Measurements from ENCODE around the gene ARHGEF25. TPM values are rescaled to one million over a fixed set of nuclear protein-coding genes. Genes with fewer than 3 reads are reported as not detected.
"Not testable (repeated sequence)": the region's sequence is repeated elsewhere in the genome, so short reads cannot be mapped to it uniquely, and the experiment has no call there.

Gene ARHGEF25
- polyA plus RNA-seq (2011; rRNA removed), result 18.0 and 26.0 TPM in 2 replicates
- polyA minus RNA-seq (2011; rRNA and poly(A)+ RNA removed), result 8.4 and 12.2 TPM in 2 replicates

DNA sequence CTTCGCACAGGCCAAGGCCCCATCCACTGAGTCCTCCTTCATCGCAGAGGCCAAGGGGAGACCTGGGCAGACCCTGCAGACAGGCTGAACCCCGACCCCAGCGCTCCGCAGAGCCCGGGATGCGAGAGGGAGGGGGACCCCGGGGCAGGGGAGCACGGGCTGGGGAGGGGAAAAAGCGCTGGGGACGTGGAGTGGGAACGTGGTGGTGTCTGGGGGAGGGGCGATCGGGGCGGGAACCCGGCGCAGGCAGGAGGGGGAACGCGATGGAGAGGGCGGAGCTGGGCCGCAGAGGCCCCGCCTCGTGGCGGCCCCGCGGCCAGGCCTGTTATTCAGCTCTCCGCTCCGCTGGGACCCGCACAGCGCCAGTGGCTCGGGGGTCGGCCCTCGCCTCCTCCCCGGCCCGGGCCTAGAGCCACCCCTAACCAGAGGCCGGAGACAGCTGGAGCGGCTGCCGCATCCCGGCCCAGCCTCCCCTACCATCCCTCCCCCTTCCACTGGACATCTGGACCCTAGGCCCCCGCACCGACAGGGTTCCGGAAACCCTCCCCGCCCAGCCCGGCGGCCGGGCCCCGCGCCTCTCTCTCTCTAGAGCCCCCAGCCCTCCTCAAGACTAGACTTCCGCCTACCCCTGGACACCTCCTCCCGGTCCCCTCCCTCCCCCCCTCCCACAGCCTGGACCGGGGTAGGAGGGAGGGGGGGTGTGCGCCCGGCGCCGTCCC, at the start of gene ARHGEF25:
Gene ARHGEF25 (plus strand): TSS at position 328 of the 719 bp plus-strand sequence. CDS start 460 bp downstream, outside the sequence.
- H3K4me3 ChIP-seq (ENCODE audit: low read depth, low read length), result peak within 1 kb of the TSS; percentile 82
- peaks cover 25% of the 10 kb centered on the region for H3K36me3 ChIP-seq (ENCODE audit: control insufficient read depth, insufficient read depth, low read length)
- POLR2A ChIA-PET, result interaction anchor here (0.9 kb wide), 1 partner anchor 17 kb away, joined by 3 read pairs; no protein-coding TSS in a partner anchor
- H3K27me3 ChIP-seq (ENCODE audit: control insufficient read depth, insufficient read depth, low read length), result no peaks in the 10 kb centered on the region
- CTCF ChIA-PET, result interaction anchor here (0.6 to 8.0 kb wide), 3 partner anchors 11 to 35 kb away, joined by 3 to 51 read pairs (median 29); no protein-coding TSS in a partner anchor
- TF ChIP-seq, protein P1, sequence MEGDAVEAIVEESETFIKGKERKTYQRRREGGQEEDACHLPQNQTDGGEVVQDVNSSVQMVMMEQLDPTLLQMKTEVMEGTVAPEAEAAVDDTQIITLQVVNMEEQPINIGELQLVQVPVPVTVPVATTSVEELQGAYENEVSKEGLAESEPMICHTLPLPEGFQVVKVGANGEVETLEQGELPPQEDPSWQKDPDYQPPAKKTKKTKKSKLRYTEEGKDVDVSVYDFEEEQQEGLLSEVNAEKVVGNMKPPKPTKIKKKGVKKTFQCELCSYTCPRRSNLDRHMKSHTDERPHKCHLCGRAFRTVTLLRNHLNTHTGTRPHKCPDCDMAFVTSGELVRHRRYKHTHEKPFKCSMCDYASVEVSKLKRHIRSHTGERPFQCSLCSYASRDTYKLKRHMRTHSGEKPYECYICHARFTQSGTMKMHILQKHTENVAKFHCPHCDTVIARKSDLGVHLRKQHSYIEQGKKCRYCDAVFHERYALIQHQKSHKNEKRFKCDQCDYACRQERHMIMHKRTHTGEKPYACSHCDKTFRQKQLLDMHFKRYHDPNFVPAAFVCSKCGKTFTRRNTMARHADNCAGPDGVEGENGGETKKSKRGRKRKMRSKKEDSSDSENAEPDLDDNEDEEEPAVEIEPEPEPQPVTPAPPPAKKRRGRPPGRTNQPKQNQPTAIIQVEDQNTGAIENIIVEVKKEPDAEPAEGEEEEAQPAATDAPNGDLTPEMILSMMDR (IDR thresholded peaks at IDR 0.05; ENCODE audit: insufficient read depth, low read depth, low read length), result no peak
- no peak for DNase-seq (ENCODE audit: low read depth)

DNA sequence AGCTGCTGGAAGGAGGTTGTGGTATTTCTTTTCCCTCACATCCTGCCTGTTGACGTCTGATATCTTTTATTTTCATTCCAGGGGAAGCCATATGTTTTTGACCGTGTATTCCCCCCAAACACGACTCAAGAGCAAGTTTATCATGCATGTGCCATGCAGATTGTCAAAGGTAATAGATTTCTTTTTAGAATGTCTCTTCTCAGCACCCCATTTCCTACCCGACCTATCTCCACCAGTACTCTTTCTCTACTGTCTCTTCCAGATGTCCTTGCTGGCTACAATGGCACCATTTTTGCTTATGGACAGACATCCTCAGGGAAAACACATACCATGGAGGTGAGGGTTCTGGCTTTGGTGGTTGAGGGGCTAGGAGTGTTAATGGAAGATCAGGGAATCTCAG, 47.9 kb upstream of the ARHGEF25 start:
- H3K27me3 ChIP-seq (ENCODE audit: control insufficient read depth, insufficient read depth, low read length), result peaks cover 4% of the 10 kb centered on the region; the same call in 1 of the 2 replicates
- ChIA-PET CTCF (interaction anchor here (1.2 to 1.4 kb wide), 4 partner anchors 12 to 70 kb away, joined by 3 to 5 read pairs (median 4); partner anchors contain the start of gene B4GALNT1), POLR2A (no interaction called here)
- H3K36me3 ChIP-seq (ENCODE audit: control insufficient read depth, insufficient read depth, low read length), result no peaks in the 10 kb centered on the region
- no peak for DNase-seq (ENCODE audit: low read depth)
- TF ChIP-seq, protein P1 (IDR thresholded peaks at IDR 0.05; ENCODE audit: insufficient read depth, low read depth, low read length), result no peak
- H3K4me3 ChIP-seq (ENCODE audit: low read depth, low read length), result no peak overlapping the region

DNA sequence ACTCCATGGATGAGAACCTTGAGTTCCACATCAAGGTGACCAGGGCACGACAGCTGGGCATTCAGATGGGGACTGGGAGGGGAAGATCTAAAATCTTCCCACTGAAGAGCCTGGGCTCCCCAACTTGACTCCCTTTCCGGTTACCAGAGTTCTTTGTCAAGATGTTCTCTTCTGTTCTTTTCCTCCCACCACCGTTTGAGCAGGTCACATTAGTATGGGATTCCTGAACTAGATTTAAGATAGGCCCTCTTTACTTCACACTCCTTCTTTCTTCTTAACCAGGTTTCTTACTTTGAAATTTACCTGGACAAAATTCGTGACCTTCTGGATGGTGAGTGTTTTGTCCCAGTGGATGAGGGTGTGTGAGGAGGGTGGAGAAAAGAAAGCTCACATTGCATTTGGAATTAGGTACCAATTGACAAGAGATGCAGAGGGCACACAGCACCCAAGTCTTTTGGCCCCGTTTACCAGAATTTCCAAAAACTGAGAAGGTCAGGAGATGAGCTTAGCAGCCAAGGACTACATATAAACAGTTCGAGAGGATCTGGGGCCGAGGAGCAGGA, 47.0 kb upstream of the ARHGEF25 start:
- ChIA-PET CTCF (interaction anchor here (0.7 kb wide), 1 partner anchor 58 kb away, joined by 5 read pairs; no protein-coding TSS in a partner anchor), POLR2A (no interaction called here)
- no peak for DNase-seq (ENCODE audit: low read depth)
- Histone ChIP-seq H3K36me3 (ENCODE audit: control insufficient read depth, insufficient read depth, low read length) (no peaks in the 10 kb centered on the region), H3K4me3 (ENCODE audit: low read depth, low read length) (no peak overlapping the region), H3K27me3 (ENCODE audit: control insufficient read depth, insufficient read depth, low read length) (peaks cover 4% of the 10 kb centered on the region; the same call in 1 of the 2 replicates)
- TF ChIP-seq, protein P1 (IDR thresholded peaks at IDR 0.05; ENCODE audit: insufficient read depth, low read depth, low read length), result no peak

DNA sequence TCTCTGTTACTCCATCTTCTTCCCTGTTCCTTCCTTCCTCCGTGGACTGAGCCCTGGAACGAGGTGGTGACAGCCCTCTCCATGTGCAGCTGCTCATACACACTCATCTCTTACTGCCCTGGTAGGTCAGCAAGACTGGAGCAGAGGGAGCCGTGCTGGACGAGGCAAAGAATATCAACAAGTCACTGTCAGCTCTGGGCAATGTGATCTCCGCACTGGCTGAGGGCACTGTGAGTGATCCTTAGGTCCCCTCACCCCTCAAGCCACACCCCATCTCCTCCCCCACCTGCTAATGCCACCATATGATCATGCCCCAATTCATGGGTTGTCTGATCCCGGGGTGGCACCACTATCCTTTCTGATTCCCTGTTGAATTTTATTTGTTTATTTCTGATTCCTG, 42.4 kb upstream of the ARHGEF25 start:
- no peaks in the 10 kb centered on the region; the same call in 1 of the 2 replicates for H3K36me3 ChIP-seq (ENCODE audit: control insufficient read depth, insufficient read depth, low read length)
- ChIA-PET POLR2A (no interaction called here), CTCF (interaction anchor here (1.1 to 1.7 kb wide), 2 partner anchors 11 to 14 kb away, joined by 3 read pairs; no protein-coding TSS in a partner anchor)
- H3K4me3 ChIP-seq (ENCODE audit: low read depth, low read length), result no peak overlapping the region
- no peaks in the 10 kb centered on the region; the same call in 1 of the 2 replicates for H3K27me3 ChIP-seq (ENCODE audit: control insufficient read depth, insufficient read depth, low read length)
- DNase-seq (ENCODE audit: low read depth), result no peak
- TF ChIP-seq, protein P1 (IDR thresholded peaks at IDR 0.05; ENCODE audit: insufficient read depth, low read depth, low read length), result no peak

DNA sequence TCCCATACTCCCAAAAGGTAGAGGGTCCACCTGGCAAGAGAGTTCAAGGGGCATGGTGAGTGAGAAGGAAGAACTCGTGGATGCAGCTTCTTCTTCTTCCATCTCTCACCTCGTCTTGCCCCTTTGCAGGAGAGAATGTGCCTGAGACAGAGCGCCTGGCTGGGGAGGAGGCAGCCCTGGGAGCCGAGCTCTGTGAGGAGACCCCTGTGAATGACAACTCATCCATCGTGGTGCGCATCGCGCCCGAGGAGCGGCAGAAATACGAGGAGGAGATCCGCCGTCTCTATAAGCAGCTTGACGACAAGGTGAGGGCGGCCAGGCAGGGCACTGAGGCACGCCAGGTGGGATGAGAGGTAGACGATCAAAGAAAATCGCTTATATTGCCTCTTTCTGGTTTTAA, 41.4 kb upstream of the ARHGEF25 start:
- TF ChIP-seq, protein P1 (IDR thresholded peaks at IDR 0.05; ENCODE audit: insufficient read depth, low read depth, low read length), result no peak
- Histone ChIP-seq H3K4me3 (ENCODE audit: low read depth, low read length) (no peak overlapping the region), H3K36me3 (ENCODE audit: control insufficient read depth, insufficient read depth, low read length) (no peaks in the 10 kb centered on the region; the same call in 1 of the 2 replicates), H3K27me3 (ENCODE audit: control insufficient read depth, insufficient read depth, low read length) (no peaks in the 10 kb centered on the region; the same call in 1 of the 2 replicates)
- DNase-seq (ENCODE audit: low read depth), result no peak
- POLR2A ChIA-PET, result no interaction called here
- CTCF ChIA-PET, result interaction anchor here (0.8 to 6.9 kb wide), 3 partner anchors 10 to 123 kb away, joined by 3 to 56 read pairs (median 3); no protein-coding TSS in a partner anchor

DNA sequence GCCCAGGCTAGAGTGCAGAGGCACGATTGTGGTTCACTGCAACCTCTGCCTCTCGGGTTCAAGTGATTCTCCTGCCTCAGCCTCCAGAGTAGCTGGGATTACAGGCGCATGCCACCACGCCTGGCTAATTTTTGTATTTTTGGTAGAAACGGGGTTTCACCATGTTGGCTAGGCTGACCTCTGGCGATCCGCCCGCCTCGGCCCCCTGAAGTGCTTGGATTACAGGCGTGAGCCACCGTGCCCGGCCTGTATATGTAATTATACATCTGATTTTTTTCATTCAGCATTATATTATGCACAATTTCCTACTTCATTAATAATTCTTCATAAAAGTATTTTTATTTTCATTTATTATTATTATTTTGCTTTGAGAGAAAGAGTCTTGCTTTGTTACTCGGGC, 40.8 kb upstream of the ARHGEF25 start:
- DNase-seq (ENCODE audit: low read depth); H3K36me3 ChIP-seq (ENCODE audit: control insufficient read depth, insufficient read depth, low read length); H3K4me3 ChIP-seq (ENCODE audit: low read depth, low read length); POLR2A ChIA-PET; H3K27me3 ChIP-seq (ENCODE audit: control insufficient read depth, insufficient read depth, low read length): not testable (repeated sequence)
- CTCF ChIA-PET, result interaction anchor here (1.1 to 6.9 kb wide), 3 partner anchors 9 to 112 kb away, joined by 3 to 56 read pairs (median 3); no protein-coding TSS in a partner anchor
